ENCODE data around the gene CDR2.
"Not testable (repeated sequence)": the region's sequence is repeated elsewhere in the genome, so short reads cannot be mapped to it uniquely, and the experiment has no call there.

Gene CDR2

DNA sequence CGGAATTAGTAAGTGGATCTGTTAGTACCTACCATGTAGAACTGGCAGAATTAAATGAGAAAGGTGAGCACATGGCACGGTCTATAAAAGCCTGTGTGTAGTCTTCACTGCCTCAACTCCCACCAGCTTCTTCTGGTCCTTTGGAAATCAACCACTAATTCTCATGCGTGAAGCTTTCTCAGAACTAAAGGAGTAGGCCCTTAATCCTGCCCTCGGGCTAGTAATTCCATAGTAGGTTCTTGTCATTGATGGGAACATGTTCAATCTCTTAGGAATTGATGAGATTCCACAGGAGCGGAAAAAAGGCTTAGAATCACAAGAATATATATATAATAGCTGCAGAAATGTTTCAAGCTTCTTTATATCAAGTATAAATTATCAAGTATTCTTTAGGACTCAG lies 21.7 kb downstream of the CDR2 start:
- DNase-seq (ENCODE audit: low read depth in 2 of 2), result no peak

DNA sequence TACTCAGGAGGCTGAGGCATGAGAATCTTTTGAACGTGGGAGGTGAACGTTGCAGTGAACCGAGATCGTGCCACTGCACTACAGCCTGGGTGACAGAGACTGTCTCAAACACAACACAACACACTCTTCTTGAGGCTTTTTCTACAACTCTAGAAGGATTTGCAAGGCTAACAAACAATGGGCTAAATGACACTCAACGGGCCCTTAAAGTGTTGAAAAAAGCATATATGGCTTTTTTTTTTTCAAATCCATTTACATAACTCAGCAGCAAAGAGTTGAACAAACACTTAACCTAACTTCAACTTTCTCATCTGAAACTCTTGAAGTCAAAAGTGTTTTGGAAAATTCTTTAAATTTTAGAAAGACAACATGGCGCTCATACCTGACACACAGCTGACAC lies 22.3 kb downstream of the CDR2 start:
- DNase-seq (ENCODE audit: low read depth in 2 of 2), result no peak

DNA sequence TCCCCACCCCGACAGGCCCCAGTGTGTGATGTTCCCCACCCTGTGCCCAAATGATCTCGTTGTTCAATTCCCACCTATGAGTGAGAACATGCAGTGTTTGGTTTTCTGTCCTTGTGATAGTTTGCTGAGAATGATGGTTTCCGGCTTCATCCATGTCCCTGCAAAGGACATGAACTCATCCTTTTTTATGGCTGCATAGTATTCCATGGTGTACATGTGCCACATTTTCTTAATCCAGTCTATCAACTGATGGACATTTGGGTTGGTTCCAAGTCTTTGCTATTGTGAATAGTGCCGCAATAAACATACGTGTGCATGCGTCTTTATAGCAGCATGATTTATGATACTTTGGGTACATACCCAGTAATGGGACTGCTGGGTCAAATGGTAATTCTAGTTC lies 23.4 kb downstream of the CDR2 start:
- DNase-seq (ENCODE audit: low read depth in 2 of 2), result not testable (repeated sequence)

DNA sequence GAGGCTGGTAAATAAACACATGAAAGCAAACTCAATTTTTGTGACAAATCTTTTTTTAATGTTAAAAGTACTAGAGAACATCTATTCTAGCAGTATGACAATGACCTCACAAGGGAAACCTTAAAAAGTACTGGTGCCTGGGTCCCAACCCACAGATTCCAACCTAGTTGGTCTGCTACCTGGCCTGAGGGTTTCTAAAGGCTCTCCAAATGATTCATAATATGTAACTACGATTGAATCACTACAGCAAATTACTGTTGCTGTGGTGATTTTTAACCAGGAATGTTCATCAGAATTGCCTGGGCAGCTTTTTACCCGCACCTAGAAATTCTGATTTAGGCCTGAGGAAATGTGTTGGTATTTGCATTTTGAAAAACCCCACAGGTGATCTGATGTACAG lies 26.1 kb downstream of the CDR2 start:
- no peak for DNase-seq (ENCODE audit: low read depth in 2 of 2)

DNA sequence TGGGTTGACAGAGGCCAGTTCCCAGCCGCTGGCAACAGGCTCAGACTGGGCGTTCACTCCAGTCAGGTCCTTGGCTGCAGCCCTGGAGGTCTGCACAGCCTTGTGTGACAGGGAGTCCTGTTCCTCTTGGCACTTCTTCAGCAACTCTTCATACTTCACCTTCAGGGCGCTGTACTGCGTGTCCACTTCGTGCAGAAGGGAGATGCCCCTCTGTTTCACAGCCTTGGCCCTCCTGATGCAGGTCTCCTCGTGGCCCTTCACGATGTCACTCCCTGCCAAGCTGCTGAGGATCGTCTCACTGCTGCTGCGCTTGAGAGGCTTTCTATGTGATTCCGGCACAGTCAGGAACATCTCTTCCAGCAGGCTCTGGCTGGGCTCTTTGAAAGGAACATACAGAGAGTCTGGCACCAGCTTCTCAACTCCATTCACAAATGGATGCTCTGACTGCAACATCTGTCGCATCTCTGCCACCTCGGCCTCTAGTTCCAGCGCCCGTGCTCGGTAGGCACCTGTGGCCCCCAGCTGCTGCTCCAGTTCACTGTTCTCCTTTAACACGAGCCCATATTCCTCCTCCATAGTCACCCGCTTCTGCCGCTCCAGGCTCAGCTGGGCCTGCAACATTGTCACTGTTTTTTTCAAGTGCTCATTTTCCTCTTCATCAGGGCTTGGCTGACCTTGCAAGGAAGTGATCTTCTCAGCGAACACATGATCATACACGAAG lies 27.2 kb downstream of the CDR2 start:
- DNase-seq (ENCODE audit: low read depth in 2 of 2), result no peak

DNA sequence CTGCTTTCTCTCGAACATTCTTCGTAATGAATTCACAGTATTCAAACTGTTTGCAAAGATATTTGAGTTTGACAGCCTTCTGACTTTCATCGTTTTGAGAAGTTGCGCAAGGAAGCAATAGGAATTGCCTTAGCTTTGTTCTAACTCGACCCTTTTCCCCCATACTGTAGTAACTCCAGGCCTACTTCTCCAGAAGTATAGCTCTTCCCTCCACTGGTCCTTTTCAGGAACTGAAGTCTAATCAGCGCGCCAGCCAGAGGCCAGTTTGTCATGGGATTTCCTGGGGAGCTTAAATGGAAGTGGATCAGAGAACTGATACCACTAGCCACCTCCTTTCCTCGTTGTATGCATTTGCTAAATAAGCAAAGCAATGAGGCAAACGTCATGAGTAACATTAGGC lies 27.9 kb downstream of the CDR2 start:
- DNase-seq (ENCODE audit: low read depth in 2 of 2), result no peak

DNA sequence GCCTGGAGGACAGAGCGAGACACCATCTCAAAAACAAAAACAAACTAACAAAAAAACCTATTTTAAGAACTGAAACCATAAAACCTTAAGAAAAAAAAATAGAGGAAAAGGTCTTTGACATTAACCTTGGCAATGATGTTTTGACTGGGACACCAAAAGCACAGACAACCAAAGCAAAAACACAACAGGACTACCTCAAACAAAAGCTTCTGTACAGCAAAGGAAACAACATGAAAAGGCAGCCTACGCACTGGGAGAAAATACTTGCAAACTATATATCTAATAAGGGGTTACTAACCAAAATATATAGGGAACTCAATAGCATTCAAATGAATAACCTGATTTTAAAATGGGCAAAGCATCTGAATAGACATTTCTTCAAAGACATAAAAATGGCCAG lies 32.3 kb downstream of the CDR2 start:
- no peak for DNase-seq (ENCODE audit: low read depth in 2 of 2)

DNA sequence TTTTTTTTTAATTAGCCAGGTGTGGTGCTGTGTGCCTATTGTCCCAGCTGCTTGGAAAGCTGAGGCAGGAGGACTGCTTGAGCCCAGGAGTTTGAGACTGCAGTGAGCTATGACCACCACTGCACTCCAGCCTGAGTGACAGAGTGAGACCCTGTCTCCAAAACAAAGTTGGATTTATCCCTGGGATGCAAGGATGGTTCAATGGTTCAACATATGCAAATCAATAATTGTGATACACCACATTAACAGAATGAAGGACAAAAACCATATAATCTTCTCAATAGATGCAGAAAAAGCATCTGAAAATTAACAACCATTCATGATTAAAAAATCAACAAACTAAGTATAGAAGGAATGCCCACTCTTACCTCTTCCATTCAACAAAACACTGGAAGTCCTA lies 33.5 kb downstream of the CDR2 start:
- no peak for DNase-seq (ENCODE audit: low read depth in 2 of 2)

DNA sequence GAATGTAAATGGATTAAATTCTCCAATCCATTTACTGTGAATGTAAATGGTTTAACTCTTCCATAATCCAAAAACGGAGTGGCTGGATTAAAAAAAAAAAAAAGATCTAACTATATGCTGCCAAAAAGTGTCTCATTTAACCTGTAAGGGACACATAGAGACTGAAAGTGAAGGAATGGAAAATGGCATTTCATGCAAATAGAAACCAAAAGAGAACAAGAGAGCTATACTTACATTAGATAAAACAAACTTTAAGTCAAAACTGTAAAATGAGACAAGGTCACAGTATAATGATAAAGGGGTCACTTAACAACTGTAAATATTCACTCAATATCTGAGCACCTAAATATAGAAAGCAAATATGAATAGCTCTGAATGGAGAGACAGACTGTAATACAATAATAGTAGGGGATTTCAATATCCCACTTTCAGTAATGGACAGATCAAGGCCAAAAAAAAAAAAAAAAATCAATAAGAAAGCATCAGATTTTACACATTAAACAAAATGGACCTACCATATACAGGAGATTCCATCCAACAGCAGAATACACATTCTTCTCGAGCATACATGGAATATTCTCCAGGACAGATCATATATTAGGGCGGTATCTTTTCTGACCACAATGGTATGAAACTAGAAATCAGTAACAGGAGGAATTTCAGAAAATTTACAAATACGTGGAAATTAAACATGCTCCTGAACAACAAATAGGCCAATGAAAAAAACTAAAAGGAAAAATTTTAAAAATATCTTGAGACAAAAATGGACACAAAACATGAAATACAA lies 36.4 kb downstream of the CDR2 start:
- DNase-seq (ENCODE audit: low read depth in 2 of 2), result no peak

DNA sequence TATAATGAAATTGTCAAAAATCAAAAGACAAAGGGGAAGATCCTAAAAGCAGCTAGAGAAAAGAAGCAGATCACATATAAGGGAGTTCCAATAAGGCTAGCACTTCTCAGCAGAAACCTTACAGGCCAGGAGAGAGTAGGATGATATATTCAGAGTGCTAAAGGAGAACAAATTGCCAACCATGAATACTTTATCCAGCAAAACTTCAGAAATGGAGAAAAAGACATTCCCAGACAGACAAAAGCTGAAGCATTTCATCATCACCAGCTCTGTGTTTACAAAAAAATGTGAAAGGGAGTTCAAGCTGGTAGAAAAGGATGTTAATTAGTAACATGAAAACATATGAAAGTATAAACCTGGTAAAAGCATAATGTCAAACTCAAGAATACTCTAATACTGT lies 37.4 kb downstream of the CDR2 start:
- no peak for DNase-seq (ENCODE audit: low read depth in 2 of 2)

DNA sequence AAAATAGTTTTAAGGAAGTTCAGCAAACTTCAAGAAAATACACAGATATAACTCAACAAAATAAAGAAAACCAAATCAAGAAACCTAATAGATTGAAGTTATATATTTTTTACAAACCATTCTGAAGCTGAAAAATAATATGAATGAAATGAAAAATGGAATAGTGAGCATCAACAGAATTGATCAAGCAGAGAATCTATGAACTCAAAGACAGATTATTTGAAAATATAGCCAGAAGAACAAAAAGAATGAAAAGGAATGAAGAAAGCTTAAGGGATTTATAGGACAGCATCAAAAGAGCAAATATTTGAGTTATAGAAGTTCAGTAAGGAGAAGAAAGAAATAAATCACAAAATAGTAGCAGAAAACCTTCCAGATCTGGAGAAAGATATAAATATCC lies 37.8 kb downstream of the CDR2 start:
- DNase-seq (ENCODE audit: low read depth in 2 of 2), result no peak

DNA sequence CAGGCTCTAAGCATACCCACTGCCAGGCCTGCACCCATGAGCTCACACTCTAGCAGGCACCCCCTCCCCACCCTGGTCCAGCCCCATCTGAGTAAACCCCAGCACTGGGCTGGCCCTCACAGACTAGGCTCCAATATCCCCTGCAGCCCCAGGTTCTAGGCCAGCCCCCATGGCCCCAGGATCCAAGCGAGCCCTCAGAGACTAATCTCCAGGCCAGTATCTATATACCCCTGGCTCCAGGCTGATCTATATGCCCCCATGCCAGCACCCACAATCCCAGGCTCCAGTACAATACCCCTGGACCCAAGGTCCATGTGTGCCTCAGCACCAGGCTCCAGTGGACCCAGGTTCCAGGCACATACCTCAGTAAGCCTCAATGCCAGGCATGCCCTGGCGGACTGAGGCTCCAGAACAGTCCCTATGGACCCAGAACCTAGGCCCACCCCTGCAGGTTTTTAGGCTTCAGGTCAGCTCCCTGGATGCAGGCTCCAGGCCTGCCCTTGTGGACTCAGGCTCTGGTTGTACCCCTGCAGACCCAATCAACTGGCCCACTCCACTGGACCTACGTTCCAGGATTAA lies 38.7 kb downstream of the CDR2 start:
- DNase-seq (ENCODE audit: low read depth in 2 of 2), result no peak

DNA sequence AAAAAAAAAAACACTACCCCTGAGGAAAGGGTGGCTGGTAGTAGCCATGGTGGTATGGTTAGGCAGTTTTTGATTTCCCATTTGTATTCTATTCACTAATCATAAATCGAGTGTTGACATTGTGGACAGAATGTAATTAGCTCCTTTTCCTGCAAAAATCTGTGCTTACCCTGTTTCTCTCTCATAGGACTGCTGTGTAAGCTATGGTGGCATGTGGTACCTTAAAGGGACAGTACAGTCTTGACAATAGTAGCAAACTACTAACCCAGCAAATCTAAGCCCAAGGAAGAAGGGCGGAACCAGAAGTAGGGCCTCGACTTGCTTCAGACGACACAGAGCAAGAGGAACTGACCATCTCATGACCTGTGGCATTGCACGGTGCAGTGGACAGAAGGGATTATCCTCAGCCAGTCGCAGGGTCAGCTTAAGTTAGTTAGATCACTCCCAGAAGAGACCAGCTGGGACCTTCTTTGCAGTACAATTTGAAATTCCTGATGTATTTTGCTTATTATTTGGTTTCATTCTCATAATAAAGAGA lies 40.9 kb downstream of the CDR2 start:
- DNase-seq (ENCODE audit: low read depth in 2 of 2), result no peak

DNA sequence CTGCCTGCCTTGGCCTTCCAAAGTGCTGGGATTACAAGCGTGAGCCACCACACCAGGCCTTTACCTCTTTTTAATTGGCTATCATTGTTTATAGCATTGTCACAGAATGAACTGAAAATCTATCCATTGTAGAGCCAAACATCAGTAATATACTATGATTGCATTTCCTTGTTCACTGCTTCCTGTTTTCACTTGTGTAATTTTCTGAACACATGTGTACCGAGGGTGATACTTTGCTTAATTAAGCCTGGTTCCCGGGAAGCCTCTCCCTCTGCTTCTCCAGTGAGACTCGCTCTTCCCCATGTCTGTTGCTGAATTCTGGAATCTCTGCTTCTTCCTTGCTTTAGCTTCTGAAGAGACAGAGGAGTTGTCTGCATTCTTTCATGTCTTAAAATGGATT lies 44.1 kb downstream of the CDR2 start:
- no peak for DNase-seq (ENCODE audit: low read depth in 2 of 2)

DNA sequence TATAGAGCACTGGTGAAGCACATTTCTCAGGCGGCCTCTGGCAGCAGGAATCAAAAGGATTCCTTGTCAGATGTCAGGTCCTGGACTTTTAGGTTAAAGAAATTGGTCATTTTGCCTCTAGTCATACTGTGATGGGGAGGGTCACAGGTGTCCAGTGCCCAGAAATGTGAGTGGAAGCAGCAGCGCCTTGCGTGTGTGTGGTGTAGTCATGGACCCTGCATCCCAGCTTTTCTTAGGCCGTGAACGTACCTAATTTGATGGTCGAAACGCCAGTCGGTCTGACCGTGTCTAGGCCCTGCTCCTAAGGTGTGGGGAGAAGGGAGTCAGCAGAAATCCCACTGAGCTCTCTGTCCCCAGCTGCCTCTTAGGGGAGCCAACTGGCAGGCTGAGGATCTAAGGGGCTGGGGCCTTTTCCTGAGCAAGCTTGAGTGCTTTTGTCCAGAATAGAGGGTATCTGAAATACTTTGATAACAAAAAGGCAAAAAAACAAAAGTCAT lies 45.2 kb downstream of the CDR2 start:
- no peak for DNase-seq (ENCODE audit: low read depth in 2 of 2)

DNA sequence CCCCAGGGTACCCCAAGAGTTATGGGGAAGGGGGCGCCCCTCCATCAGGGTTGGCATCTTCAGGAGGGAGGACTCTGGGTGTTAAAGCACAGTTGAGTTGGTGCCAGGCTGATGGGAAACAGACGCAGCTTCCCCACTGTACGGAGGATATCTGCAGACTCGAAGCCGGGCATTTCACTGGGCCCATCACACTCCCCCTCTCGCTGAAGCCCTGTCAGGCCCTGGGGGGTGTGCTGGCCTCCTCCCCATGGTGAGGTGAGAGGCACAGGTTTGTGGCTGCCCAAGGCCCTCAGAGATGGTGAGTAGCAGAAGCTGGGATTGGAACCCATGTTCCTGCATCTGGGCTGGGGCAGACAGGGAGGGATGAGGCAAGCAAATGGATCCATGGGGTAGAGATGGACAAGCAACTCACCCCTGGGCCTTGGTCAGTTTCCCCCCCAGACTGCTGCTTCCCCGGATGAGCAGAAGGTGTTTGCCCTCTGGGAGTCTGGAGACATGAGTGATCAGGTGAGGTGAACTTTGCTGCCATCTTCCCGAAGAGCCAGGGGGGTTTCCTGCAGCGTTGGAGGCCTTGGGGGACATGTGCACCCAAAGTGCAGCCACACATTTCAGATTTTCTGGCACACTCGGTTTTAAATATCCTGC lies 46.2 kb downstream of the CDR2 start:
- DNase-seq (ENCODE audit: low read depth in 2 of 2), result no peak

DNA sequence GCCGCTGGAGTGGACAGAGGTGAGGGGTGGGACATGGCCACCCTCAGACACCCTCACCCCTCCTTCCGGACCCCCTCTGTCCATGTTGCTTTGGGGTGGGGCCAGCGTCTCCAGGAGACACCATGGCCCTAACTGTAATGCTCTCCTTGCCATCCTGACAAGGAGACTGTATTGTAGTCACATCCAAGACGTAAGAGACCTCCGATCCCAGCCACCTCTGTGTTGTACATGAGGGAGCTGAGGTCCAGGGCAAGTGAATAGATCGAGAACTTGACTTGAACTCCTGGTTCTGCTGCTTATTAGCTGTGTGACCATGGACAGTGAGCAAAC lies 47.0 kb downstream of the CDR2 start:
- no peak for DNase-seq (ENCODE audit: low read depth in 2 of 2)

DNA sequence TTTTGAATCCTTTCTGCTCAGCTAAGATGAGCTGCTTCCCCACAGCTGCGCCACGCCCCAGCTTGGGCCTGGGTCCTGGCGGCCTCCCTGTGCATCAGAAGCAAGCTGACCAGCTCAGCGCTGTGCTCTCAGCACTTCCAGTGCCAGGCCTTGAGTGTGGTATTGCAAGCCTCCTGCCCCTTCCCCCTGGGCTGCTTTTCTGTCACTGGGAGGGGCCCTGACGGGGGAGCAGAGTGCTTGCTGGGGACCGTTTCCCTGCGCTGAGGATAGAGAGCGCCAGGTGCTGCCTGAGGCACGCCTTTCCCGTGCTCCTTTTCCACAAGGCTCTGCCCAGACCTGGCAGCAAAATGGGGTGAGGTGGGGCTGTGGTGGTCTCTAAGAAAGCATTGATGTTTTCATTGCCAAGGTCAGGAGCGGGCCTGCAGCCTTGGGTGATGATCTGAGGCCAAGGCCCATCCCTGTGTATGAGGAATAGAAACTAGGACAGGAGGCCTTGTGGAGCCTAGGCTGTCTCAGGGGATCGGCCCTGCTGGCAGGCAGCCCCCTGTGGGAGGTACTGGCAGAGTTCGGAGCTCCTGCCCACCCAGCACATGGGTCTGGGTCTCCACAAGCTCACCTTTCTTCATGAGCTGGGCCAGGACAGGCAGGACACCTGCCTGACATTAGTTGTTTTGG lies 47.5 kb downstream of the CDR2 start:
- DNase-seq (ENCODE audit: low read depth in 2 of 2), result no peak

DNA sequence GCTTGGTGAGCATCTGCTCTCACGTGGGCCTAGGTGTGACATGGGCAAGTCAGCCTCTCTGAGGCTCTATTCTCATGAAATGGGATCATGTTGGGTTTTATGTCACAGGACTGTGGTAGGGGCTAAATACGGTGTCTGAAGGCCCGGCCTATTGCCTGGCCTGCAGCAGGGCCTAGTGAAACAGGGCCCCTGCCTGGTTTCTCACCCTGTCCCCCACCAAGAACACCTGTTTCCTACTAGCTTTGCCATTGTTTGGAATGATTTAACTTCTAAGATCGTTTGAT lies 48.1 kb downstream of the CDR2 start:
- no peak for DNase-seq (ENCODE audit: low read depth in 2 of 2)

DNA sequence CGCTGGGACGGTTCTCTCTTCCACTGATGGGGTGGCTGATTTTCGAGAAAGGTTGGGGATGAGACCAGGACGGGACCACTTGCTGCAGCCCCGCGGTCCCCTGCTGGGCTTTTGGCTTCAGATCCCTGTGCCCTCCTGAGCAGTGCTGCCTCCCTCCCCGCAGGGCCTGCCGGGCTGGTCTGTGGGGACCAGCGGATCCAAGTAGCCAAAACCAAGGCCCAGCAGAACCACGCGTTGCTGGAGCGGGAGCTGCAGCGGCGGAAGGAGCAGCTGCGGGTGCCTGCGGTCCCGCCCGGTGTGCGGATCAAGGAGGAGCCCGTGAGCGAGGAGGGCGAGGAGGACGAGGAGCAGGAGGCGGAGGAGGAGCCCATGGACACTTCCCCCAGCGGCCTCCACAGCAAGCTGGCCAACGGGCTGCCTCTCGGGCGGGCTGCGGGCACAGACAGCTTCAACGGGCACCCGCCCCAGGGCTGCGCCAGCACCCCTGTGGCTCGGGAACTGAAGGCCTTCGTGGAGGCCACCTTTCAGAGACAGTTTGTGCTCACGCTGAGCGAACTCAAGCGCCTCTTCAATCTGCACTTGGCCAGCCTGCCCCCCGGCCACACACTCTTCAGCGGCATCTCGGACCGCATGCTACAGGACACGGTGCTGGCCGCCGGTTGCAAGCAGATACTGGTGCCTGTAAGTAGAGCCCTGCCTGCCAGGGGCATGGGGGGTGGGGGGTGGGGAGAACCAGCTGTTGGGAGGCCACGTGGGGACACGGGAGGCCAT lies 48.6 kb downstream of the CDR2 start:
- no peak for DNase-seq (ENCODE audit: low read depth in 2 of 2)

All from stimulated activated CD4-positive, alpha-beta T cell treated with anti-CD3 and anti-CD28 coated beads, Interleukin-4, amount 100 ng/mL, for 48 hours (primary cell).